Dermis lymphatic vessel endothelial cell (primary cell): ENCODE results near the gene EML1. TPM values are rescaled to one million over a fixed set of nuclear protein-coding genes. Genes with fewer than 3 reads are reported as not detected.

Source experiments
- total RNA-seq: library from RNA; depleted of rRNA; stranded (reverse); fragments of >200 nt; gene quantifications from 2 replicates; pipeline ENCODE4 v1.2.1, GENCODE V29; 2014

Gene EML1, protein sequence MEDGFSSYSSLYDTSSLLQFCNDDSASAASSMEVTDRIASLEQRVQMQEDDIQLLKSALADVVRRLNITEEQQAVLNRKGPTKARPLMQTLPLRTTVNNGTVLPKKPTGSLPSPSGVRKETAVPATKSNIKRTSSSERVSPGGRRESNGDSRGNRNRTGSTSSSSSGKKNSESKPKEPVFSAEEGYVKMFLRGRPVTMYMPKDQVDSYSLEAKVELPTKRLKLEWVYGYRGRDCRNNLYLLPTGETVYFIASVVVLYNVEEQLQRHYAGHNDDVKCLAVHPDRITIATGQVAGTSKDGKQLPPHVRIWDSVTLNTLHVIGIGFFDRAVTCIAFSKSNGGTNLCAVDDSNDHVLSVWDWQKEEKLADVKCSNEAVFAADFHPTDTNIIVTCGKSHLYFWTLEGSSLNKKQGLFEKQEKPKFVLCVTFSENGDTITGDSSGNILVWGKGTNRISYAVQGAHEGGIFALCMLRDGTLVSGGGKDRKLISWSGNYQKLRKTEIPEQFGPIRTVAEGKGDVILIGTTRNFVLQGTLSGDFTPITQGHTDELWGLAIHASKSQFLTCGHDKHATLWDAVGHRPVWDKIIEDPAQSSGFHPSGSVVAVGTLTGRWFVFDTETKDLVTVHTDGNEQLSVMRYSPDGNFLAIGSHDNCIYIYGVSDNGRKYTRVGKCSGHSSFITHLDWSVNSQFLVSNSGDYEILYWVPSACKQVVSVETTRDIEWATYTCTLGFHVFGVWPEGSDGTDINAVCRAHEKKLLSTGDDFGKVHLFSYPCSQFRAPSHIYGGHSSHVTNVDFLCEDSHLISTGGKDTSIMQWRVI
- 40.1 and 41.9 TPM in 2 replicates for total RNA-seq

GRCh38 chr14:99793213-99794150 lies at the start of gene EML1:
TSS of gene EML1 (plus strand) at chr14:99793413. CDS start at chr14:99793477, 64 bp downstream.

Other genes with a start within 250 kb of the EML1 start
- 4.3 and 6.6 TPM in 2 replicates for gene CCDC85C, start 189.2 kb upstream of the EML1 start, total RNA-seq
- 1.2 and 1.6 TPM in 2 replicates for gene HHIPL1, start 148.3 kb upstream of the EML1 start, total RNA-seq
- 0.11 and 0.26 TPM in 2 replicates for gene CYP46A1, start 109.1 kb upstream of the EML1 start, total RNA-seq